HCT116 (cell line): ENCODE data around the gene LRSAM1.

Experiments used
- EZH2phosphoT487 ChIP-seq: fragments of 200-600 bp; IDR thresholded peaks from 2 replicates; pipeline ENCODE4 v1.6.1; 2018; ENCODE audit warnings: antibody characterized with exemption, borderline replicate concordance
- POLR2A ChIP-seq: IDR thresholded peaks from 2 replicates; pipeline ENCODE4 v1.7.0; 2011; ENCODE audit warnings: borderline replicate concordance; ENCODE audit not compliant: insufficient read depth, insufficient read length; ENCODE audit errors: extremely low read depth
- TF ChIP-seq, protein P1 (sequence below), 3 experiments: fragments of 200-600 bp in 1 of 3; sonication (generic) in 1 of 3; IDR thresholded peaks in 2 of 3; conservative IDR thresholded peaks in 1 of 3; 2 replicates each; pipeline ENCODE4 v1.5.1; 2012 to 2017; ENCODE audit warnings: low read depth in 2 of 3, low read length in 2 of 3, antibody characterized with exemption in 1 of 3, borderline replicate concordance in 1 of 3, control low read depth in 1 of 3, mild to moderate bottlenecking in 1 of 3, mixed read lengths in 1 of 3, mixed run types in 1 of 3, moderate library complexity in 1 of 3; ENCODE audit not compliant: insufficient read depth in 1 of 3
- TF ChIP-seq, protein P2 (sequence below): IDR thresholded peaks from 2 replicates; pipeline ENCODE4 v1.6.1; 2012; ENCODE audit warnings: low read depth

DNA sequence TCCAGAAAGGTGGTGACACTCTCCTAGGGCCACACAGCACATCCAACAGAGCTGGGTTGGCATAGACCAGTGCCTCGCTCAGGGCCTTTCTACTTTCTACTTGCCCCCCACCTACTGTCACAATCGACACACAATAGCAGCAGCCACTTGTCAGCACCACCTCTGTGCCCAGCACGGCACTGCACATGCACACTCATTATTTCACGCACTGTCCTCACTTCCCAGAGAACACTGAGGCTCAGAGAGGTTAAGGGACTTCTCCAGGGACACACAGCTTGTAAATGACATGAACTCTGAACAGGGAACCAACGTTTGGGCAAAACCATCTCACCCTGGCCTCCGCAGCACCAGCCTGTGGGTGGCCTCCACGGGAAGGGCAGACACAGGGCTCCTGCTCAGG is 89.9 kb downstream of the LRSAM1 start:
- TF ChIP-seq POLR2A (no peak), EZH2phosphoT487 (no peak)
- TF ChIP-seq, protein P1, sequence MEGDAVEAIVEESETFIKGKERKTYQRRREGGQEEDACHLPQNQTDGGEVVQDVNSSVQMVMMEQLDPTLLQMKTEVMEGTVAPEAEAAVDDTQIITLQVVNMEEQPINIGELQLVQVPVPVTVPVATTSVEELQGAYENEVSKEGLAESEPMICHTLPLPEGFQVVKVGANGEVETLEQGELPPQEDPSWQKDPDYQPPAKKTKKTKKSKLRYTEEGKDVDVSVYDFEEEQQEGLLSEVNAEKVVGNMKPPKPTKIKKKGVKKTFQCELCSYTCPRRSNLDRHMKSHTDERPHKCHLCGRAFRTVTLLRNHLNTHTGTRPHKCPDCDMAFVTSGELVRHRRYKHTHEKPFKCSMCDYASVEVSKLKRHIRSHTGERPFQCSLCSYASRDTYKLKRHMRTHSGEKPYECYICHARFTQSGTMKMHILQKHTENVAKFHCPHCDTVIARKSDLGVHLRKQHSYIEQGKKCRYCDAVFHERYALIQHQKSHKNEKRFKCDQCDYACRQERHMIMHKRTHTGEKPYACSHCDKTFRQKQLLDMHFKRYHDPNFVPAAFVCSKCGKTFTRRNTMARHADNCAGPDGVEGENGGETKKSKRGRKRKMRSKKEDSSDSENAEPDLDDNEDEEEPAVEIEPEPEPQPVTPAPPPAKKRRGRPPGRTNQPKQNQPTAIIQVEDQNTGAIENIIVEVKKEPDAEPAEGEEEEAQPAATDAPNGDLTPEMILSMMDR (IDR thresholded peaks at IDR 0.05 in 2 of 3, conservative IDR thresholded peaks at IDR 0.05 in 1 of 3; ENCODE audit: borderline replicate concordance in 1 of 3, insufficient read depth in 1 of 3, low read depth in 2 of 3, low read length in 2 of 3): no peak
- TF ChIP-seq, protein P2, sequence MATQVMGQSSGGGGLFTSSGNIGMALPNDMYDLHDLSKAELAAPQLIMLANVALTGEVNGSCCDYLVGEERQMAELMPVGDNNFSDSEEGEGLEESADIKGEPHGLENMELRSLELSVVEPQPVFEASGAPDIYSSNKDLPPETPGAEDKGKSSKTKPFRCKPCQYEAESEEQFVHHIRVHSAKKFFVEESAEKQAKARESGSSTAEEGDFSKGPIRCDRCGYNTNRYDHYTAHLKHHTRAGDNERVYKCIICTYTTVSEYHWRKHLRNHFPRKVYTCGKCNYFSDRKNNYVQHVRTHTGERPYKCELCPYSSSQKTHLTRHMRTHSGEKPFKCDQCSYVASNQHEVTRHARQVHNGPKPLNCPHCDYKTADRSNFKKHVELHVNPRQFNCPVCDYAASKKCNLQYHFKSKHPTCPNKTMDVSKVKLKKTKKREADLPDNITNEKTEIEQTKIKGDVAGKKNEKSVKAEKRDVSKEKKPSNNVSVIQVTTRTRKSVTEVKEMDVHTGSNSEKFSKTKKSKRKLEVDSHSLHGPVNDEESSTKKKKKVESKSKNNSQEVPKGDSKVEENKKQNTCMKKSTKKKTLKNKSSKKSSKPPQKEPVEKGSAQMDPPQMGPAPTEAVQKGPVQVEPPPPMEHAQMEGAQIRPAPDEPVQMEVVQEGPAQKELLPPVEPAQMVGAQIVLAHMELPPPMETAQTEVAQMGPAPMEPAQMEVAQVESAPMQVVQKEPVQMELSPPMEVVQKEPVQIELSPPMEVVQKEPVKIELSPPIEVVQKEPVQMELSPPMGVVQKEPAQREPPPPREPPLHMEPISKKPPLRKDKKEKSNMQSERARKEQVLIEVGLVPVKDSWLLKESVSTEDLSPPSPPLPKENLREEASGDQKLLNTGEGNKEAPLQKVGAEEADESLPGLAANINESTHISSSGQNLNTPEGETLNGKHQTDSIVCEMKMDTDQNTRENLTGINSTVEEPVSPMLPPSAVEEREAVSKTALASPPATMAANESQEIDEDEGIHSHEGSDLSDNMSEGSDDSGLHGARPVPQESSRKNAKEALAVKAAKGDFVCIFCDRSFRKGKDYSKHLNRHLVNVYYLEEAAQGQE: no peak
